Activated naive CD4-positive, alpha-beta T cell treated with anti-CD3 and anti-CD28 coated beads, Interleukin-2, amount 10 ng/mL, durations not matched to agents 7 days and 5 days (primary cell): ENCODE data around the gene ATG5.

Experiments
- CTCF ChIA-PET: fragments of 350-600 bp; sonication (Branson Sonifier 250); formaldehyde crosslinking; loops from one replicate; lab custom pipeline; 2021; ENCODE audit warnings: antibody characterized with exemption; lab: Charles Lee
- DNase-seq: peaks from one replicate; pipeline ENCODE4 v3.0.0-alpha.2; 2020
- H3K27ac Mint-ChIP-seq: one replicate; pipeline ENCODE4 v1.8.0; 2021; ENCODE audit warnings: mild to moderate bottlenecking, moderate library complexity, mixed read lengths
- H3K27me3 Mint-ChIP-seq: one replicate; pipeline ENCODE4 v1.8.0; 2021; ENCODE audit warnings: mild to moderate bottlenecking, mixed read lengths
- H3K36me3 Mint-ChIP-seq: one replicate; pipeline ENCODE4 v1.8.0; 2021; ENCODE audit warnings: mixed read lengths
- H3K4me1 Mint-ChIP-seq: one replicate; pipeline ENCODE4 v1.8.0; 2021; ENCODE audit warnings: mixed read lengths
- H3K4me3 Mint-ChIP-seq: one replicate; pipeline ENCODE4 v1.8.0; 2021; ENCODE audit warnings: mild to moderate bottlenecking, moderate library complexity, mixed read lengths
- H3K9me3 Mint-ChIP-seq: one replicate; pipeline ENCODE4 v1.8.0; 2021; ENCODE audit warnings: mixed read lengths

The ATG5 gene

DNA sequence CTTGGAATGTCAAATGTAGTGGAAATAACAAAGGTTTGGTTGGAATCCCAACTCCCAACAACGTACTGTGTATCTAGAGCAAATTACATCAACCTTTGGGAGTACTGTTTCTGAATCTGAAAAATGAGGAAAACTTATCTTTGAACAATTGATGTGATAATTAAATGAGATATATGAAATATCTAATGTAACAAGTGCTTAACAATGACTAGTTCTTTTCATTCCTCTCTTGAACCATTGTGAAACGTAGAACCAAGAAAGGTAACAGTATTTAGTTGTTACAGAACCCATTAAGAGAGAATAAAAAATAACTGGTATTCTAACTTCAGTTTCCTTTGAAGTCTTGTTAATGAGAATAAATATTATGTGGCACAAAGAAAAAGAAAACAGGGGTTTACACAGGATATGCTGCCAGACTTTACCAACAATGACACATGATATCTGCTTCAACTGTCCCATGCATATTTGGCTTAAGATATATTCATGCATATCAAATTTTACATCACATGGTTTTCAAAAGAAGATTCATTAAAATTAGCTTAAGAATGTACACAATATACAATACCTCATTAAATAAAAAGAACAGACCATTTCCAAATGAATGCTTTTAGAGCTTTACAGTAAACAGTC lies 111.8 kb downstream of the ATG5 start:
- Mint-ChIP-seq H3K36me3 (peaks cover 16% of the 10 kb centered on the region), H3K27me3 (no peaks in the 10 kb centered on the region), H3K9me3 (no peaks in the 10 kb centered on the region), H3K4me3 (no peak overlapping the region), H3K4me1 (peaks cover 4% of the 10 kb centered on the region), H3K27ac (no peak overlapping the region)
- CTCF ChIA-PET = interaction anchor here (0.7 to 5.2 kb wide), 6 partner anchors 10 to 231 kb away, joined by 3 to 31 read pairs (median 3); no protein-coding TSS in a partner anchor
- no peak for DNase-seq

GRCh38 chr6:106212576-106212975 lies 113.0 kb downstream of the ATG5 start:
- CTCF ChIA-PET = interaction anchor here (0.8 to 5.2 kb wide), 3 partner anchors 11 to 140 kb away, joined by 3 to 31 read pairs (median 3); no protein-coding TSS in a partner anchor
- peaks cover 18% of the 10 kb centered on the region for H3K36me3 Mint-ChIP-seq
- no peaks in the 10 kb centered on the region for H3K9me3 Mint-ChIP-seq
- peaks cover 4% of the 10 kb centered on the region for H3K4me1 Mint-ChIP-seq
- H3K4me3 Mint-ChIP-seq = no peak overlapping the region
- DNase-seq = no peak
- no peaks in the 10 kb centered on the region for H3K27me3 Mint-ChIP-seq
- H3K27ac Mint-ChIP-seq = no peak overlapping the region

- H3K36me3 Mint-ChIP-seq = peaks cover 39% of the 10 kb centered on the region
- H3K27ac Mint-ChIP-seq = no peak overlapping the region
- no peaks in the 10 kb centered on the region for H3K27me3 Mint-ChIP-seq
- no peak overlapping the region for H3K4me3 Mint-ChIP-seq
- no peak for DNase-seq
- H3K9me3 Mint-ChIP-seq = peaks cover 6% of the 10 kb centered on the region
- H3K4me1 Mint-ChIP-seq = peaks cover 8% of the 10 kb centered on the region
- CTCF ChIA-PET = interaction anchor here (0.7 to 1.5 kb wide), 2 partner anchors 16 to 26 kb away, joined by 3 to 8 read pairs; no protein-coding TSS in a partner anchor
Observed at GRCh38 chr6:106206905-106207304, 118.7 kb downstream of the ATG5 start.

DNA sequence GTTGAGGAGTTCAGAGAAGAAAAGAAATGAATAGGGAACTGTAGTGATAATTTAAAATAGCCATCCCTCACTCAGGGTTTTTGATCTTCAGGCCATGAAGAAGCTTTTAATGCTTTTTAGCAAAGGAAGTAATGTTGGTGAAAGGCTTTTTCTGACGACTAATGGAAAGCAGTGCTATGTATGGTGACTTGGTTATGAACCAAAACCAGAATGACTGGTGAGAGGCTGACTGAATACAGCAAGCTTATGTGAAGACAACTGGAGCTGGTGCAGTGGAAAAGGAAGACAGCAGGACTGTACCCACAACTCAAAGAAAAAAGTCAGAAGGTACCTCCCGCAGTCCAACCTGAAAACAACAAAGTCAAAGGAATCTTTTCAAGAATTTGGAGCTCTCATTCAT lies 120.6 kb downstream of the ATG5 start:
- CTCF ChIA-PET = interaction anchor here (1.1 kb wide), 1 partner anchor 62 kb away, joined by 3 read pairs; no protein-coding TSS in a partner anchor
- Mint-ChIP-seq H3K4me1 (peaks cover 8% of the 10 kb centered on the region), H3K36me3 (peaks cover 44% of the 10 kb centered on the region), H3K4me3 (no peak overlapping the region), H3K27me3 (no peaks in the 10 kb centered on the region), H3K9me3 (peaks cover 6% of the 10 kb centered on the region), H3K27ac (no peak overlapping the region)
- DNase-seq = no peak

DNA sequence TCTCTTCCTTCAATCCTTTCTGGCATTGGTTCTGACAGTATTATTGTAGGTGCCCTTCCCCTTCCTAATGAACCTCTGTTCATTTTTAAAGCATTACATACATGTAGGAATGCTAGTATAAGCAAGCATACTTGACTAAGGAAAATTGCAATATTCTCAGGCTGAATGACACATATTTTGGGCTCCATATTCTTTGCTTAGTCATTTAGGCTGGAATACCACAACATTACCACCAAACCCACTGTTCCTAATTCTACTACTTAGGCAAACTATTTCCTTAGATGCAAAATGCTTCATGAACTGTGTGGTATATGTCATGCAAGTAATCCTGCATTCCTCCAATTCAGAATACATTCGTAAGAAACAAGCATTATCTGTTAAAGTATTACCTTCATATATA lies 125.6 kb downstream of the ATG5 start:
- Mint-ChIP-seq H3K9me3 (peaks cover 10% of the 10 kb centered on the region), H3K4me1 (peaks cover 35% of the 10 kb centered on the region), H3K27ac (no peak overlapping the region), H3K36me3 (peaks cover 49% of the 10 kb centered on the region), H3K4me3 (no peak overlapping the region), H3K27me3 (no peaks in the 10 kb centered on the region)
- DNase-seq = no peak
- CTCF ChIA-PET = no interaction called here

DNA sequence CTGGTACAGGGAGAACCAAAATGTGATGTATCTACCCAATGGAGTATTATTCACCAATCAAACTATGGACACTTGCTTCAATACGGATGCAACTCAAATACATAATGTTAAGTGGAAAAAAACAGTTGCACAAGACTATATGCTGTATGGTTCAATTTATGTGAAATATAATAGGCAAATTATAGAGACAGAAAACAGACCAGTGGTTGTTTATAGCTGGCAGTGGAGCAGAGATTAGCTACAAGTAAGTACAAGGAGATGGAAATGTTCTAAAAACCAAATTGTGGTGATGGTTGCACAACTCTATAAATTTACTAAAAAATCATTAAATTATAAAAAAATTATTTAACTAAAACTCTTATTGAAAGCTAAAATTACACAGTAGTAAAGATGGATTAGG lies 126.2 kb downstream of the ATG5 start:
- CTCF ChIA-PET = no interaction called here
- no peaks in the 10 kb centered on the region for H3K27me3 Mint-ChIP-seq
- no peak overlapping the region for H3K4me3 Mint-ChIP-seq
- peaks cover 42% of the 10 kb centered on the region for H3K4me1 Mint-ChIP-seq
- H3K27ac Mint-ChIP-seq = no peak overlapping the region
- peaks cover 4% of the 10 kb centered on the region for H3K9me3 Mint-ChIP-seq
- H3K36me3 Mint-ChIP-seq = peaks cover 42% of the 10 kb centered on the region
- no peak for DNase-seq

DNA sequence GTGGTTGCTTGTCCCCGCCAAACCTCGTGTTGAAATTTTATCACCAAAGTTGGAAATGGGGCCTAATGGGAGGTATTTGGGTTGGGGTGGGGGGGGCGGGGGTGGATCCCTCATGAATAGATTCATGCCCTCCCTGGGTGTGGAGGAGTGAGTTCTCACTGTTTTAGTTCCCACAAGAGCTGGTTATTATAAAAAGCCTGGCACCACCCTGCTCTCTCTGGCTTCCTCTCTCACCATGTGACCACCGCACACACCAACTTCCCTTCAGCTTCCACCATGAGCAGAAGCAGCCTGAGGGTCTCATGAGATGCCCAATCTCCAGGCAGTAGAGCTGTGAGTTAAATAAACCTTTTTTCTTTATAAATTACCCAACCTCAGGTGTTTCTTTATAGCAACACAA lies 128.1 kb downstream of the ATG5 start:
- Mint-ChIP-seq H3K27me3 (no peaks in the 10 kb centered on the region), H3K27ac (peak overlapping the region; percentile 76), H3K9me3 (peaks cover 4% of the 10 kb centered on the region), H3K4me3 (no peak overlapping the region), H3K36me3 (peaks cover 46% of the 10 kb centered on the region), H3K4me1 (peaks cover 53% of the 10 kb centered on the region)
- CTCF ChIA-PET = no interaction called here
- DNase-seq = no peak

GRCh38 chr6:106194949-106195921 lies 130.3 kb downstream of the ATG5 start:
- H3K36me3 Mint-ChIP-seq = peaks cover 42% of the 10 kb centered on the region
- H3K4me1 Mint-ChIP-seq = peaks cover 55% of the 10 kb centered on the region
- H3K27ac Mint-ChIP-seq = peak overlapping the region; percentile 94
- no peaks in the 10 kb centered on the region for H3K27me3 Mint-ChIP-seq
- CTCF ChIA-PET = interaction anchor here (0.7 to 1.0 kb wide), 2 partner anchors 39 to 78 kb away, joined by 3 read pairs; no protein-coding TSS in a partner anchor
- H3K9me3 Mint-ChIP-seq = peaks cover 4% of the 10 kb centered on the region
- DNase-seq = peak; percentile 29
- H3K4me3 Mint-ChIP-seq = peak overlapping the region; percentile 46

GRCh38 chr6:106192824-106193223 lies 132.7 kb downstream of the ATG5 start:
- H3K4me1 Mint-ChIP-seq = peaks cover 69% of the 10 kb centered on the region
- peaks cover 39% of the 10 kb centered on the region for H3K36me3 Mint-ChIP-seq
- no peak overlapping the region for H3K4me3 Mint-ChIP-seq
- CTCF ChIA-PET = interaction anchor here (1.3 kb wide), 1 partner anchor 11 kb away, joined by 3 read pairs; no protein-coding TSS in a partner anchor
- peaks cover 4% of the 10 kb centered on the region for H3K9me3 Mint-ChIP-seq
- H3K27ac Mint-ChIP-seq = no peak overlapping the region
- H3K27me3 Mint-ChIP-seq = no peaks in the 10 kb centered on the region
- no peak for DNase-seq

DNA sequence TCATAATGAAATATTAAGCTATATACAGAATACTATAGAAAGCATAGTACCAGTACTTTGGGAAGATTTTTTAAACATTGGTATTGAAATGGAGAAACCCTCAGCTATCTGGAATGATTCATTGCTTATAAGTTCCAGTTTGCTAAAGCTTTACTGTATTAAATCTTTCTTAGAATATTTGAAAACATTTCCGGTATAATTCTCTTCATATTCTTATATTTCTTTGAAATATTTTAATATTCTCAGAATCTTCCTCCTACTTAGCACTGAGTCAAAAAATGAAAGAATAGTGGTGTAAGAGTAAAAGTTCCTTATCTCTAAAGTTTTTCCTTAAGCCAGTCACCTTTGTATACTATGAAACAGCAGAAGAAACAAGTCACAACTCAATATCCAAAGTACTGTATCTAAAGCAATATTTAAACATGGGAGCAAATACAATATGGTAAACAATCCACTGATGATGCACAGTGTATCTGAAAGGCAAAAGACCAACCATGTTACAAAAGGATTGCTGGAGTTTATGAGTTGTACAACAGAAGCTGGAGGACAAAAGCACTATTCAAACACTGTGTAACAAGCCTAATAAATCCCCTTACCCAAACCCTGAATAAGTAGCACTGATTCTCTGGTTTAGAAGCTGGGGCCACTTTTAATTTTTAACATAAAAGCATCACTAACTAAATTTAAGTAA lies 137.3 kb downstream of the ATG5 start:
- no peak overlapping the region for H3K4me3 Mint-ChIP-seq

DNA sequence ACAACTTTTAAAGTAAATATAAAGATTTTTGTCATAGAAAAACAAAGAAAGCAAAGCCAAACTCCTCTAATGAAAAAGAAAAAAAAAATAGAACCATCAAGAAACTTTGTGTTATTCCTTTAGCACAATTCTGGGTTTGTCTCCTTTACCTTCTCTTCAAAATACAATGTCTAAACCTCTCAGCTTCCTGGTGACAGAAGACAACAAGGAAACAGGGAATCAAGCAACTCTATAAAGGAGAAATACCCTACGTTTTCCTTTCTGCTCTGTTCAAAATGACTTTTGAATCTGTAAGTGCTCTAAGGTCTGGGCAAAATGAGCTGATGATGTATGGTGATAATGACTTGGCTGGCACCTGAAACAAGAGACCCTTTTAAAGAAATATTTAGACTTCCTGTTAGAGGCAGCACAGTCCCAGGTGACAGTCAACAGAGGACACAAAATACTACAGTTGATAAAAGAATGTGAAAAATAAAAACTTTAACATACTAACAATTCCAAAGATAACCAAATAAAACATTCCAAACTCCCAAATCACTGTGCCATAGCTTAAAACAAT lies 138.1 kb downstream of the ATG5 start:
- no peaks in the 10 kb centered on the region for H3K9me3 Mint-ChIP-seq
- no peak for DNase-seq
- peak overlapping the region; percentile 47 for H3K27ac Mint-ChIP-seq
- H3K4me3 Mint-ChIP-seq = no peak overlapping the region
- no peaks in the 10 kb centered on the region for H3K27me3 Mint-ChIP-seq
- peaks cover 61% of the 10 kb centered on the region for H3K4me1 Mint-ChIP-seq
- CTCF ChIA-PET = interaction anchor here (0.7 to 2.1 kb wide), 5 partner anchors 20 to 379 kb away, joined by 3 to 7 read pairs (median 3); no protein-coding TSS in a partner anchor
- peaks cover 38% of the 10 kb centered on the region for H3K36me3 Mint-ChIP-seq

More for the DNA sequence above, 137.3 kb downstream of the ATG5 start:
- CTCF ChIA-PET = interaction anchor here (0.7 to 2.1 kb wide), 6 partner anchors 21 to 379 kb away, joined by 3 to 7 read pairs (median 3); no protein-coding TSS in a partner anchor
- Mint-ChIP-seq H3K9me3 (no peaks in the 10 kb centered on the region), H3K27me3 (no peaks in the 10 kb centered on the region), H3K4me1 (peaks cover 65% of the 10 kb centered on the region), H3K36me3 (peaks cover 43% of the 10 kb centered on the region), H3K27ac (peak overlapping the region; percentile 81)
- DNase-seq = no peak

- H3K4me3 Mint-ChIP-seq = no peak overlapping the region
- peaks cover 65% of the 10 kb centered on the region for H3K4me1 Mint-ChIP-seq
- CTCF ChIA-PET = interaction anchor here (1.2 to 2.1 kb wide), 3 partner anchors 36 to 94 kb away, joined by 3 to 7 read pairs (median 4); no protein-coding TSS in a partner anchor
- H3K27ac Mint-ChIP-seq = peak overlapping the region; percentile 62
- no peaks in the 10 kb centered on the region for H3K9me3 Mint-ChIP-seq
- H3K36me3 Mint-ChIP-seq = peaks cover 44% of the 10 kb centered on the region
- no peaks in the 10 kb centered on the region for H3K27me3 Mint-ChIP-seq
- no peak for DNase-seq
Observed at GRCh38 chr6:106186714-106187113, 138.8 kb downstream of the ATG5 start.

DNA sequence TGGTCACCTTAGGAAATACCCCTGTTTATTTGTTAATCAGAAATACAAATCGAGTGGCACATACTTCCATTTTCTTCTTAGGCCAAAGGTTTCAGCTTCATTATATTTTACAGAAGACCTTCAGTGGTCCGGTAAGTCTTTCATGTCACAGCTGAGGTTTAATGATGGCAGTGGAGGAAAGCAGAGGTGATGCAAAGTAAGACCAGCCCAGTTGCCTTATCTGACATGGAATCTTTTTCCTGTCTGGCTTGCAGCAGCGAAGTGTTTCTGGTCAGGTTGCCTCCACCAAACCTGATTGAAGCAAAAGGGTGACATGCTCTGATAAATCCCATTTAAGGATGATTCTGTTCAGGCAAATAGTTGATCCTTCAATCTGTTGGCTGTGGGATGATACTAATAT lies 139.4 kb downstream of the ATG5 start:
- CTCF ChIA-PET = interaction anchor here (1.2 kb wide), 1 partner anchor 37 kb away, joined by 4 read pairs; no protein-coding TSS in a partner anchor
- no peak overlapping the region for H3K4me3 Mint-ChIP-seq
- H3K27me3 Mint-ChIP-seq = no peaks in the 10 kb centered on the region
- no peaks in the 10 kb centered on the region for H3K9me3 Mint-ChIP-seq
- H3K36me3 Mint-ChIP-seq = peaks cover 40% of the 10 kb centered on the region
- DNase-seq = peak; percentile 26
- peaks cover 68% of the 10 kb centered on the region for H3K4me1 Mint-ChIP-seq
- H3K27ac Mint-ChIP-seq = peak overlapping the region; percentile 62
